ENCODE measurements around the gene ROBO2. TPM values are rescaled to one million over a fixed set of nuclear protein-coding genes. Genes with fewer than 3 reads are reported as not detected.
A peak's percentile ranks its signal among the peaks of the same experiment; 100 is the strongest.

The ROBO2 gene
- polyA plus RNA-seq, 6 donors from 2014 or later: not detected

- Mint-ChIP-seq H3K27ac (no peak overlapping the region), H3K27me3 (no peaks in the 10 kb centered on the region), H3K4me1 (no peaks in the 10 kb centered on the region), H3K9me3 (peaks cover 0 to 25% (median 2%) of the 10 kb centered on the region in 7 donors), H3K4me3 (no peak overlapping the region), H3K36me3 (no peaks in the 10 kb centered on the region)
- no peak for ATAC-seq (ENCODE audit: low read depth in 2 of 2)
- no peak for DNase-seq
Observed at GRCh38 chr3:77150759-77151158, 110.9 kb downstream of the ROBO2 start.

GRCh38 chr3:77158730-77159581 is 119.1 kb downstream of the ROBO2 start:
- ATAC-seq (ENCODE audit: low read depth in 2 of 2): no peak
- H3K4me3 Mint-ChIP-seq: no peak overlapping the region
- no peaks in the 10 kb centered on the region for H3K4me1 Mint-ChIP-seq
- DNase-seq: no peak
- no peak overlapping the region for H3K27ac Mint-ChIP-seq
- no peaks in the 10 kb centered on the region for H3K27me3 Mint-ChIP-seq
- H3K9me3 Mint-ChIP-seq: peaks cover 0 to 9% (median 2%) of the 10 kb centered on the region in 7 donors
- no peaks in the 10 kb centered on the region for H3K36me3 Mint-ChIP-seq

- no peaks in the 10 kb centered on the region for H3K36me3 Mint-ChIP-seq
- peaks cover 0 to 6% (median 1%) of the 10 kb centered on the region in 7 donors for H3K9me3 Mint-ChIP-seq
- H3K4me1 Mint-ChIP-seq: no peaks in the 10 kb centered on the region
- no peaks in the 10 kb centered on the region for H3K27me3 Mint-ChIP-seq
- H3K4me3 Mint-ChIP-seq: no peak overlapping the region
- no peak for ATAC-seq (ENCODE audit: low read depth in 2 of 2)
- DNase-seq: no peak
- H3K27ac Mint-ChIP-seq: no peak overlapping the region
Observed at GRCh38 chr3:77160931-77161497, 121.1 kb downstream of the ROBO2 start.

GRCh38 chr3:77169823-77170222 is 129.9 kb downstream of the ROBO2 start:
- ATAC-seq (ENCODE audit: low read depth in 2 of 2) (no peak), DNase-seq (no peak)
- Mint-ChIP-seq H3K27me3 (no peaks in the 10 kb centered on the region), H3K4me3 (no peak overlapping the region), H3K36me3 (no peaks in the 10 kb centered on the region), H3K27ac (peak overlapping the region in 1 of 6 donors; percentile 29), H3K4me1 (no peaks in the 10 kb centered on the region), H3K9me3 (peaks cover 0 to 5% (median 0%) of the 10 kb centered on the region in 7 donors)

DNA sequence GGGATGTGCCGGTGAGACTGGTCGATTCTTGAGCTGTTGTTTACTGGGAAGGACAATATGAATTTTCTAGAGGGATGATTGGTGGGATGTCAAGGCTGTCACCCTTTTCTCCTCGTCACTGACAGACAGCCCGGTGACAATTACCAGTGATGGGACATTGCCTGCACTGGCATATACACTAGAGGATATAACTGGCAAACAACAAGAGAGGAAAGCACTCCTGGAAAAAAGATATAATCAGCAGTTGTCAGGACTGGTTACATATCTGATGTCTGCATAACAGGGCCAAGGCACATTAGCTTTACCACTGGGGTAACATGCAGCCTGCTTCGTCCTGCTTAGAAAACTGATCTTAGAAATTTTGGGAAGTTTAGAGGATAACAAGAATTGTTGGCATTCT is 131.1 kb downstream of the ROBO2 start:
- Mint-ChIP-seq H3K36me3 (no peaks in the 10 kb centered on the region), H3K4me3 (no peak overlapping the region), H3K4me1 (no peaks in the 10 kb centered on the region), H3K27ac (no peak overlapping the region), H3K27me3 (no peaks in the 10 kb centered on the region), H3K9me3 (peaks cover 0 to 9% (median 2%) of the 10 kb centered on the region in 7 donors)
- no peak for DNase-seq
- ATAC-seq (ENCODE audit: low read depth in 2 of 2): no peak

DNA sequence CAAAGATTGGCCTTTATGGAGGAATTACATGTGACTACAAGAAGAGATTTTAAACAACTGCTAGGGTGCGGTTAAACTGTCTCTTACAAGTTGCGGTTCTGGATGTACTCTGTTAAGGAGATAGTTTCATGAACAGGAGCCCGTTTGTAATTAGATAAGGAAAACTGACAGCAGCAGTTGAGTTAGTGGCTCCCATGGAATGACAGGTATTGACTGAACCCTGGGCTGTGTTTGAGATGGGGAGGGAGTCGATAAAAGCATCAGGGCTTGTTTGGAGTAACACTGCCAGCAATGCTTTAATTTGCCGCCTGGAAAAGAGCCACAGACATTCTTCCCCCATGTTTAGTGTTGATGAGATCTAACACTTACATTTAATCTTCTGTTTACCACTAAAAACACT is 139.9 kb downstream of the ROBO2 start:
- Mint-ChIP-seq H3K9me3 (peaks cover 0 to 4% (median 0%) of the 10 kb centered on the region in 7 donors), H3K27ac (peak overlapping the region in 1 of 6 donors; percentile 9), H3K36me3 (no peaks in the 10 kb centered on the region), H3K4me3 (no peak overlapping the region), H3K27me3 (no peaks in the 10 kb centered on the region), H3K4me1 (no peaks in the 10 kb centered on the region)
- DNase-seq (no peak), ATAC-seq (ENCODE audit: low read depth in 2 of 2) (no peak)

DNA sequence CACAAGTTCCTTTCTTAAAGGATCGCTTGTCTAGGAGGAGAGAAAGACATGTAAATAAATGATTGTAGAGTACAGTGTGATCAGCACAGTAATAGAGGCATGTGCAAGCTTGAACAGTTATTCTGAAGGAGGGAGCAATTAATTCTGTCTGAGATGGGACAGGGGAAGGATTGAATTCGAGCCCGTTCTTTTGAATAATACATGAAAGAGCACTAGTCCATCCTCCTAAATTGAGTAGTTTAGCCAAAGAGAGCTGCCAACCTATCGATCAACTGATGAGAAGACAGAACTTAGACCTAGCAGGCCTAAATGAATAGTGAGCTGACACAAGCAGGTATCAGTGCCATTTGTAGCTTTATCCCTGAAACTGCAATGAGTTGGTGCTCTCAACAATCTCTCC is 142.4 kb downstream of the ROBO2 start:
- Mint-ChIP-seq H3K4me3 (no peak overlapping the region), H3K36me3 (no peaks in the 10 kb centered on the region), H3K27me3 (no peaks in the 10 kb centered on the region), H3K9me3 (peaks cover 0 to 8% (median 0%) of the 10 kb centered on the region in 7 donors), H3K27ac (no peak overlapping the region), H3K4me1 (no peaks in the 10 kb centered on the region)
- ATAC-seq (ENCODE audit: low read depth in 2 of 2) (no peak), DNase-seq (no peak)

- DNase-seq (no peak), ATAC-seq (ENCODE audit: low read depth in 2 of 2) (no peak)
- Mint-ChIP-seq H3K4me3 (no peak overlapping the region), H3K9me3 (peaks cover 0 to 8% (median 1%) of the 10 kb centered on the region in 7 donors), H3K36me3 (no peaks in the 10 kb centered on the region), H3K27me3 (no peaks in the 10 kb centered on the region), H3K27ac (no peak overlapping the region), H3K4me1 (no peaks in the 10 kb centered on the region)
Observed at GRCh38 chr3:77186319-77186718, 146.4 kb downstream of the ROBO2 start.

DNA sequence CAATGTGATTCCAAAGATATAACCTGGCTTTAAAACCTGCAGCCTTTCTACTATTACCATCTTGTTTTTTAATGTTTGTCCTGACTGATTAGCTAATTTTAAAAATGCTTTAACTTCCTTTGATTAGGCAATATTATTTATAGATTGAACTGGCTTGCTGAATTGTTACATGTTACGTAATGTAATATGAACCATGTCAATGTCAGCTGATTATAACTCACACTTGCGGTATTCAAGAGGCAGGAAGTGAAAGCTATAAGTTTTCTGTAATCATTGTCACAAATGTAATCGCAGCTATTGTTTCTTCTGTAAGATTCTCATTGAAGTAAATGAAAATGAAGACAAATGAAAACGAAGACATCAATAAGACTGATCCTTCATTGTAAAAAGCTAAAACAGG is 146.8 kb downstream of the ROBO2 start:
- ATAC-seq (ENCODE audit: low read depth in 2 of 2) (no peak), DNase-seq (no peak)
- H3K27ac Mint-ChIP-seq: no peak overlapping the region
- H3K27me3 Mint-ChIP-seq: no peaks in the 10 kb centered on the region
- no peak overlapping the region for H3K4me3 Mint-ChIP-seq
- H3K9me3 Mint-ChIP-seq: peaks cover 0 to 8% (median 1%) of the 10 kb centered on the region in 7 donors
- H3K4me1 Mint-ChIP-seq: no peaks in the 10 kb centered on the region
- no peaks in the 10 kb centered on the region for H3K36me3 Mint-ChIP-seq

- Mint-ChIP-seq H3K4me3 (no peak overlapping the region), H3K36me3 (no peaks in the 10 kb centered on the region), H3K27ac (no peak overlapping the region), H3K9me3 (peaks cover 0 to 8% (median 1%) of the 10 kb centered on the region in 7 donors), H3K4me1 (no peaks in the 10 kb centered on the region), H3K27me3 (no peaks in the 10 kb centered on the region)
- DNase-seq: no peak
- no peak for ATAC-seq (ENCODE audit: low read depth in 2 of 2)
Observed at GRCh38 chr3:77188210-77188609, 148.3 kb downstream of the ROBO2 start.

GRCh38 chr3:77189258-77189657 is 149.4 kb downstream of the ROBO2 start:
- DNase-seq (no peak), ATAC-seq (ENCODE audit: low read depth in 2 of 2) (no peak)
- peaks cover 0 to 8% (median 1%) of the 10 kb centered on the region in 7 donors for H3K9me3 Mint-ChIP-seq
- no peaks in the 10 kb centered on the region for H3K27me3 Mint-ChIP-seq
- no peak overlapping the region for H3K4me3 Mint-ChIP-seq
- no peaks in the 10 kb centered on the region for H3K36me3 Mint-ChIP-seq
- H3K27ac Mint-ChIP-seq: no peak overlapping the region
- H3K4me1 Mint-ChIP-seq: no peaks in the 10 kb centered on the region

- H3K27me3 Mint-ChIP-seq: no peaks in the 10 kb centered on the region
- peaks cover 0 to 8% (median 1%) of the 10 kb centered on the region in 7 donors for H3K9me3 Mint-ChIP-seq
- H3K4me1 Mint-ChIP-seq: no peaks in the 10 kb centered on the region
- no peak for DNase-seq
- no peak for ATAC-seq (ENCODE audit: low read depth in 2 of 2)
- H3K4me3 Mint-ChIP-seq: no peak overlapping the region
- no peak overlapping the region for H3K27ac Mint-ChIP-seq
- H3K36me3 Mint-ChIP-seq: no peaks in the 10 kb centered on the region
Observed at GRCh38 chr3:77189684-77190083, 149.8 kb downstream of the ROBO2 start.

GRCh38 chr3:77190374-77190773 is 150.5 kb downstream of the ROBO2 start:
- ATAC-seq (ENCODE audit: low read depth in 2 of 2) (no peak), DNase-seq (no peak)
- Mint-ChIP-seq H3K36me3 (no peaks in the 10 kb centered on the region), H3K4me1 (no peaks in the 10 kb centered on the region), H3K27me3 (no peaks in the 10 kb centered on the region), H3K4me3 (no peak overlapping the region), H3K27ac (no peak overlapping the region), H3K9me3 (peaks cover 0 to 3% (median 1%) of the 10 kb centered on the region in 7 donors)

- Mint-ChIP-seq H3K4me1 (no peaks in the 10 kb centered on the region), H3K27ac (no peak overlapping the region), H3K4me3 (no peak overlapping the region), H3K9me3 (peaks cover 0 to 4% (median 0%) of the 10 kb centered on the region in 7 donors), H3K27me3 (no peaks in the 10 kb centered on the region), H3K36me3 (no peaks in the 10 kb centered on the region)
- ATAC-seq (ENCODE audit: low read depth in 2 of 2) (no peak), DNase-seq (no peak)
Observed at GRCh38 chr3:77191014-77191413, 151.1 kb downstream of the ROBO2 start.
